ENCODE measurements around the gene ITGA6.
"Not testable (repeated sequence)": the region's sequence is repeated elsewhere in the genome, so short reads cannot be mapped to it uniquely, and the experiment has no call there.

The ITGA6 gene

GRCh38 chr2:172533687-172534086, 106.3 kb downstream of the ITGA6 start:
- Mint-ChIP-seq H3K27ac (ENCODE audit: low read depth) (no peak overlapping the region), H3K27me3 (no peaks in the 10 kb centered on the region), H3K36me3 (ENCODE audit: insufficient read depth) (no peaks in the 10 kb centered on the region), H3K9me3 (peaks cover 6% of the 10 kb centered on the region), H3K4me3 (no peak overlapping the region), H3K4me1 (no peaks in the 10 kb centered on the region)
- ATAC-seq (replicated peaks; ENCODE audit: extremely low read depth, poor library complexity, severe bottlenecking) (no peak), DNase-seq (ENCODE audit: low spot score in 2 of 2) (no peak)

DNA sequence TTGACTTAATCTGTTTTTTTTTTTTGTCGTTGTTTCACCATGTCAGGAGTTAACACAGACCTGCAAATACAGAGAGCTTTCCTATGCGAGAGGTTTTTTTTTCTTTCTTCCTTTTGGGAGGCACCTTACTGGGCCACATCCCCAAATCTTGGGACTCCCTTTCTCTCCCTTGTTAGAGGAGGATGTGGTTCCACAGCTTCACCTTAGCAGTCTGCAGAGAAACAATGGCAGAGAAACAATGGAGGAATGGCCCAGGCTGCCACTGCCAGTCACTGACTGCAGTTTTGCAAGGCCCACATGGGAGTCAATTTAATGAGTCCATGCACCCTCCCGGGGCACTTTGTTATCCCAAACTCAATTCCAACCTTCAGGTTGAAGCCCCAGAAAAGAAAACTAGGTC, 107.7 kb downstream of the ITGA6 start:
- Mint-ChIP-seq H3K4me3 (no peak overlapping the region), H3K9me3 (peaks cover under 1% of the 10 kb centered on the region), H3K36me3 (ENCODE audit: insufficient read depth) (no peaks in the 10 kb centered on the region), H3K4me1 (no peaks in the 10 kb centered on the region), H3K27ac (ENCODE audit: low read depth) (no peak overlapping the region), H3K27me3 (no peaks in the 10 kb centered on the region)
- ATAC-seq (replicated peaks; ENCODE audit: extremely low read depth, poor library complexity, severe bottlenecking) (no peak), DNase-seq (ENCODE audit: low spot score in 2 of 2) (no peak)

- not testable (repeated sequence) for H3K9me3 Mint-ChIP-seq
Measured at GRCh38 chr2:172537851-172538250, 110.5 kb downstream of the ITGA6 start.

GRCh38 chr2:172539767-172540166, 112.4 kb downstream of the ITGA6 start:
- H3K9me3 Mint-ChIP-seq = no peaks in the 10 kb centered on the region
- H3K4me3 Mint-ChIP-seq = no peak overlapping the region
- no peak overlapping the region for H3K27ac Mint-ChIP-seq (ENCODE audit: low read depth)
- H3K36me3 Mint-ChIP-seq (ENCODE audit: insufficient read depth) = no peaks in the 10 kb centered on the region
- H3K4me1 Mint-ChIP-seq = no peaks in the 10 kb centered on the region
- ATAC-seq (replicated peaks; ENCODE audit: extremely low read depth, poor library complexity, severe bottlenecking) = no peak
- DNase-seq (ENCODE audit: low spot score in 2 of 2) = no peak
- H3K27me3 Mint-ChIP-seq = peaks cover 16% of the 10 kb centered on the region

More at GRCh38 chr2:172537851-172538250, 110.5 kb downstream of the ITGA6 start:
- not testable (repeated sequence) for H3K4me1 Mint-ChIP-seq; H3K36me3 Mint-ChIP-seq (ENCODE audit: insufficient read depth); H3K4me3 Mint-ChIP-seq; DNase-seq (ENCODE audit: low spot score in 2 of 2); H3K27me3 Mint-ChIP-seq; H3K27ac Mint-ChIP-seq (ENCODE audit: low read depth); ATAC-seq (replicated peaks; ENCODE audit: extremely low read depth, poor library complexity, severe bottlenecking)

DNA sequence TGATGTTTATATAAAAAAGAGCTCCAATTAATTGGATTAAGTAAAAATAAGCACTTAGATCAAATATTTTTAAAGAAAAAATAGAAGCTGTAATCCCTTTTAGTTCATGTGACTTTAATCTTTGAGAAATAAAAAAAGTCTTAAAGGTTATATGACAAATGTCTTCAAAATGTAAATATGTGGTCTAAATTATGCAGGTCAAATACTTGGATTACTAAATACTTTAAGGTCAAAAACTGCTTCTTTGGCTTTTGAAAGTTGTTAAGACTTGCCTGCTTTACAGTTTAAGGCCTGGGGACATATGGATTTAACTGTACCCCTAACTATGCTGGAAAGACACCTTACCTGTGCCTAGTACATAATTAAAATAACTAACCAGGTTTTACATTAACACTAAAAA, 113.0 kb downstream of the ITGA6 start:
- H3K27ac Mint-ChIP-seq (ENCODE audit: low read depth) = no peak overlapping the region
- peaks cover 16% of the 10 kb centered on the region for H3K27me3 Mint-ChIP-seq
- H3K9me3 Mint-ChIP-seq = no peaks in the 10 kb centered on the region
- no peak for DNase-seq (ENCODE audit: low spot score in 2 of 2)
- H3K36me3 Mint-ChIP-seq (ENCODE audit: insufficient read depth) = no peaks in the 10 kb centered on the region
- ATAC-seq (replicated peaks; ENCODE audit: extremely low read depth, poor library complexity, severe bottlenecking) = no peak
- H3K4me3 Mint-ChIP-seq = no peak overlapping the region
- H3K4me1 Mint-ChIP-seq = no peaks in the 10 kb centered on the region

GRCh38 chr2:172545408-172546075, 118.2 kb downstream of the ITGA6 start:
- Mint-ChIP-seq H3K36me3 (ENCODE audit: insufficient read depth) (no peaks in the 10 kb centered on the region), H3K4me3 (no peak overlapping the region), H3K4me1 (no peaks in the 10 kb centered on the region), H3K27ac (ENCODE audit: low read depth) (no peak overlapping the region), H3K27me3 (peaks cover 16% of the 10 kb centered on the region), H3K9me3 (no peaks in the 10 kb centered on the region)
- DNase-seq (ENCODE audit: low spot score in 2 of 2) (no peak), ATAC-seq (replicated peaks; ENCODE audit: extremely low read depth, poor library complexity, severe bottlenecking) (no peak)

- H3K4me3 Mint-ChIP-seq = no peak overlapping the region
- peaks cover 2% of the 10 kb centered on the region for H3K27me3 Mint-ChIP-seq
- no peak for ATAC-seq (replicated peaks; ENCODE audit: extremely low read depth, poor library complexity, severe bottlenecking)
- H3K36me3 Mint-ChIP-seq (ENCODE audit: insufficient read depth) = no peaks in the 10 kb centered on the region
- H3K9me3 Mint-ChIP-seq = no peaks in the 10 kb centered on the region
- no peak overlapping the region for H3K27ac Mint-ChIP-seq (ENCODE audit: low read depth)
- no peak for DNase-seq (ENCODE audit: low spot score in 2 of 2)
- H3K4me1 Mint-ChIP-seq = no peaks in the 10 kb centered on the region
Measured at GRCh38 chr2:172549131-172549530, 121.7 kb downstream of the ITGA6 start.

- H3K27ac Mint-ChIP-seq (ENCODE audit: low read depth); H3K36me3 Mint-ChIP-seq (ENCODE audit: insufficient read depth); DNase-seq (ENCODE audit: low spot score in 2 of 2): not testable (repeated sequence)
Measured at GRCh38 chr2:172549802-172550201, 122.4 kb downstream of the ITGA6 start.

GRCh38 chr2:172550419-172550818, 123.0 kb downstream of the ITGA6 start:
- no peak for DNase-seq (ENCODE audit: low spot score in 2 of 2)
- ATAC-seq (replicated peaks; ENCODE audit: extremely low read depth, poor library complexity, severe bottlenecking) = no peak
- Mint-ChIP-seq H3K27me3 (no peaks in the 10 kb centered on the region), H3K9me3 (no peaks in the 10 kb centered on the region), H3K27ac (ENCODE audit: low read depth) (no peak overlapping the region), H3K36me3 (ENCODE audit: insufficient read depth) (peaks cover 2% of the 10 kb centered on the region), H3K4me1 (peaks cover 9% of the 10 kb centered on the region), H3K4me3 (no peak overlapping the region)

More at GRCh38 chr2:172549802-172550201, 122.4 kb downstream of the ITGA6 start:
- not testable (repeated sequence) for H3K4me3 Mint-ChIP-seq; H3K4me1 Mint-ChIP-seq; ATAC-seq (replicated peaks; ENCODE audit: extremely low read depth, poor library complexity, severe bottlenecking); H3K9me3 Mint-ChIP-seq; H3K27me3 Mint-ChIP-seq

GRCh38 chr2:172551271-172551670, 123.9 kb downstream of the ITGA6 start:
- ATAC-seq (replicated peaks; ENCODE audit: extremely low read depth, poor library complexity, severe bottlenecking) (no peak), DNase-seq (ENCODE audit: low spot score in 2 of 2) (no peak)
- no peaks in the 10 kb centered on the region for H3K27me3 Mint-ChIP-seq
- no peak overlapping the region for H3K27ac Mint-ChIP-seq (ENCODE audit: low read depth)
- H3K9me3 Mint-ChIP-seq = no peaks in the 10 kb centered on the region
- H3K36me3 Mint-ChIP-seq (ENCODE audit: insufficient read depth) = peaks cover 4% of the 10 kb centered on the region
- H3K4me1 Mint-ChIP-seq = peaks cover 12% of the 10 kb centered on the region
- H3K4me3 Mint-ChIP-seq = no peak overlapping the region

GRCh38 chr2:172552547-172553291, 125.3 kb downstream of the ITGA6 start:
- ATAC-seq (replicated peaks; ENCODE audit: extremely low read depth, poor library complexity, severe bottlenecking) (no peak), DNase-seq (ENCODE audit: low spot score in 2 of 2) (no peak)
- H3K27ac Mint-ChIP-seq (ENCODE audit: low read depth) = no peak overlapping the region
- H3K4me1 Mint-ChIP-seq = peaks cover 26% of the 10 kb centered on the region
- H3K27me3 Mint-ChIP-seq = no peaks in the 10 kb centered on the region
- peaks cover 9% of the 10 kb centered on the region for H3K36me3 Mint-ChIP-seq (ENCODE audit: insufficient read depth)
- H3K4me3 Mint-ChIP-seq = no peak overlapping the region
- H3K9me3 Mint-ChIP-seq = no peaks in the 10 kb centered on the region

DNA sequence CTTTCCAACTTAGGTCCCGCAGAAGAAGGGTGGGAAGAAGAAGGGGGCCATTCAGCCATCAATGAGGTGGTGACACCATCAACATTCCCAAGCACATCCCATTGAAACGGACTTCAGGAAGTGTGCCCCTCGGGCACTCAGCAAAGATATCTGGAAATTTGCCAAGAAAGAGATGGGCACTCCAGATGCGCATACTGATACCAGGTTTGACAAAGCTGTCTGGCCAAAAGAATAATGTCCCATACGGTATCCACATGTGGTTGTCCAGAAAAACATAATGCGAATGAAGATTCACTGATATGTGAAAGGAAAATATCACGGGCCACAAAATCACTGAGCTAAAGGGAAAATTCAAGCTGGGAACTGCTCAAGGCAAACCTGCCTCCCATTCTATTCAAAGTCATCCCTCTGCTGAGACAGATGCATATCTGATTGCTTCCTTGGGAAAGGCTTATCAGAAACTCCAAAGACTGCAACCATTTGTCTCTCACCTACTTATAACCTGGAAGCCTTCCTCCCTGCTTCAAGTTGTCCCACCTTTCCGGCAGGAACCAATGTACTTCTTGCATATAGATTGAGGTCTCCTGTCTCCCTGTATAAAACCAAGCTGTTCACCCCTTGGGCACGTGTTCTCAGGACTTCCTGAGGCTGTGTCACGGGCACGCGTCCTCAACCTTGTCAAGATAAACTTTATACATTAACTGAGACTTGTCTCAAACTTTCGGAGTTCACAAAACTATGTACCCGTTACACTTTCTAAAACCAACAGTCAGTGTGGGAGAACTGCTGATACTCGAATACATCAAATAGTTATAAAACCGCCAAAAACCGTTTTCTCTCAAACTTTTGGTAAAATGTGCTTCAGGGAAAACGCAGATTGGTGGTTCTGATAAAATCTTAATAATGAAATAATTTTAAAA, 127.2 kb downstream of the ITGA6 start:
- Mint-ChIP-seq H3K4me1 (peaks cover 27% of the 10 kb centered on the region), H3K36me3 (ENCODE audit: insufficient read depth) (peaks cover 9% of the 10 kb centered on the region), H3K4me3 (peak overlapping the region; percentile 89), H3K27ac (ENCODE audit: low read depth) (peak overlapping the region; percentile 84), H3K27me3 (no peaks in the 10 kb centered on the region), H3K9me3 (no peaks in the 10 kb centered on the region)
- DNase-seq (ENCODE audit: low spot score in 2 of 2) (no peak), ATAC-seq (replicated peaks; ENCODE audit: extremely low read depth, poor library complexity, severe bottlenecking) (no peak)

Data from central memory CD8-positive, alpha-beta T cell (primary cell).